ENCODE results near the gene GPHN.

- no peak for TF ChIP-seq EZH2 (IDR thresholded peaks at IDR 0.05; ENCODE audit: low read length)
- TF ChIP-seq CTCF (optimal IDR thresholded peaks at IDR 0.05 in 1 of 3, IDR thresholded peaks at IDR 0.05 in 1 of 3, conservative IDR thresholded peaks at IDR 0.05 in 1 of 3; ENCODE audit: extremely low read depth in 1 of 3, insufficient read depth in 2 of 3, low read length in 3 of 3) = no peak
Observed at GRCh38 chr14:66530526-66530925, 22.6 kb downstream of the GPHN start.
